Activated CD8-positive, alpha-beta memory T cell treated with anti-CD3 and anti-CD28 coated beads for 48 hours (primary cell): ENCODE results near the gene LBHD2.
"Not testable (repeated sequence)": the region's sequence is repeated elsewhere in the genome, so short reads cannot be mapped to it uniquely, and the experiment has no call there.

Source experiments
- DNase-seq, 3 experiments: peaks; one replicate each; pipeline ENCODE4 v3.0.0-alpha.2; 2020; ENCODE audit warnings: low read depth in 2 of 3, low spot score in 2 of 3

LBHD2 gene

DNA sequence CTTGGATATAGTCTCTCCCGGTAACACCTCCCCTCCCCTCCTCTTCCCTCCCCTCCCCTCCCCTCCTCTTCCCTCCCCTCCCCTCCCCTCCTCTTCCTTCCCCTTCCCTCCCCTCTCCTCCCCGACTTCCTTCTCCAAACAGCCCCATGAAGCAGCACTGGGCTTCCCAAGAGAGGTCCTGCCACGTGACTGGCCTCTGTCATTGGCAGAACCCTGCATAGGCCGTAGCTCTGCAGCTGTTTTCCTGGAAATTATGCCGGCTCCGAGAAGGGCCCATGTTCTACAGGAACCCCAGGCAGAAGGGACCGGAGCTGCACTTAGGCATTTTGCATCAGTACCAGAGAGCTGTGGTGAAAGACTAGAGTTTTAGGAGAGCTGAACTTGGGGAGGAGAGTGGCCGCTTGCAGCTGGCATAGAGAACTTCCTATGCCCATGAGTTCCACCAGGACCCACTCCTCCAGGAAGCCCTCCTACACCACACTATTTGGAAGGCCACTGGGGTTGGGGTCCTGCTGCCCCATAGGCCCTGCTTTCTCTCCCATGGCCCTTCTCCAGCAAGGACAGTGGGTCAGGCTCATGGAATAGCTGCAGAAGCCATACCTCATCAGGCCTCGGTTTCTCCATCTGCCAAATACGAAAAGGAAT, 34.1 kb downstream of the LBHD2 start:
- DNase-seq: no peak

DNA sequence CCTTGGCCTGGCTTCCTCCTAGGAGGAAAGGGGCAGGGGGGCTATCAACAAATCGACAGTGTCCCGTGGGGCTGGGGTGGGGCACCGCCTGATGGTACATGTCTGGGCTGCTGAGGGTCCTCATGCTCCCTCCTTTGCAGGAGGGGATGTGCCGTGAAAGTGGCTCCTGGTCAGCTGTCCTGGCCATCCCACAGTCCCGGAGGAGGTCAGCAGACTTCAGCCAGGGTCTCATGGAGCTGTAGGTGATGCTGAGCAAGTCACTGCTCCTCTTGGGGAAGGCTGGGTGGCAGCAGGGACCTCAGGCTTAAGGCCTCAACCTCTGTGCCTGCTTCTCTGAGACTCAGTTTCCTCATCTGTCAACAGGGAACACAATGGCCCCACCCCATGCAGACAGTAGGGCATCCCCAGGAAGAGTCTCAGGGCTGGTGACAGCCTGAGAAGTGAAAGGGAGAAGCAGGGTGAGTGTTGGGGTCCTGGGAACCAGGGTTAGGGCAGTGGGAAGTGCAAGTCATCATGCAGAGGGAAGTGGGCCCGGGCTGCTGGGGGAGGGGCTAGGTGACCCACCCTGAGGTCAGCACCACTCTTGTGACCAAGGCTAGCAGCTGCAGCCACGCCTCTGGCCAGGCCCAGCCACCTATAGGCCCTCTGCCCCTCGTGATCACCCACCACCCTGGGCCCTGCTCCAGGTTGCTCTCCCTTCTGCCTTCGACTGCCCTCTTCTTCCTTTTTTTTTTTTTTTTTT, 34.8 kb downstream of the LBHD2 start:
- DNase-seq: no peak

DNA sequence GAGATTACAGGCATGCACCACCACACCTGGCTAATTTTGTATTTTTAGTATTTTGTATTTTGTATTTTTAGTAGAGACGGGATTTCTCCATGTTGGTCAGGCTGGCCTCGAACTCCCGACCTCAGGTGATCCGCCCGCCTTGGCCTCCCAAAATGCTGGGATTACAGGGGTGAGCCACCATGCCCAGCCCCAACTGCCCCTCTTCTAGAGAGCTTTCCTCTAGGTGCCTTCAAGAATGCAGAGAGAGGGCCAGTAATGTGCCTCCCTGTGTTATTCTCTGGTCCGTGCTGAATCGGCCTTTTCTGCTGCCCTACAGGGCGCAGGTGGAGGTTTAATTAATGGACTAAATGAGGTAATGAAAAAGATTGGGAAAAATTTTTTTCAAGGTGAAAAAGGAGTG, 35.5 kb downstream of the LBHD2 start:
- DNase-seq: not testable (repeated sequence)

DNA sequence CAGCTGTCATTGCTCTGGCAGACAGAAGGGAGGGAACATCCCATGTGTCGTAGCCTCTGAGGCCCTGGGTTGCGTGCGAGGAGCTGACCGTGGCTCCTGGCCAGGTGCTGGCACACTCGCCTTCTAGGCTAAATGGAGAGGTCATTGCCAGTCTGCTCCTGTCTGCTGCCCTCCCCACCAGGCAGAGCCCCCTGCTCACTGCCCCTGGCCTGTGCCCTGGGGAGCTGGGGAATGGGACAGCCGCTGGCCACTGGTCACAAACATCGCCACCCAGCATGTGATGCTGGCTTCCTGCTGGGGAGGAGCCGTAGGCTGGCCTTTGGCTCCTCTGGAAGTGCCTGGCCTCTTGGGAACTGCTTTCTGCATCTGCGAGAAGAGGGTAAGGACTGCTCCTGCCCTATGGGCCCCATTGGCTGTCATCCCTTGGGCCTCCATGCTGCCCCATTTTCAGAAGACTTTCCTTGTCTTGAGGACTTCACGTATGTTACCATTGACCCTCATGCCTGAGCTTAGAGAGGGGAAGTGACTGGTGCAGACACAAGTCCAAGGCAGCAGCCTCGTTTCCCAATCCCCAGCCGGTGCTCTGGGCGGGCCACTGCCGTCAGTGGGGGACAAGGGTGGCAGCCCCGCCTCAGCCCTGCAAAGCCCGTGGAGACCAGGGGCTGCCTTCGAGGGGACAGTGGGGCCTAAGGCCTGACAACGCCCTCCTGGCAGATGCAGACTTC, 37.3 kb downstream of the LBHD2 start:
- DNase-seq: no peak

DNA sequence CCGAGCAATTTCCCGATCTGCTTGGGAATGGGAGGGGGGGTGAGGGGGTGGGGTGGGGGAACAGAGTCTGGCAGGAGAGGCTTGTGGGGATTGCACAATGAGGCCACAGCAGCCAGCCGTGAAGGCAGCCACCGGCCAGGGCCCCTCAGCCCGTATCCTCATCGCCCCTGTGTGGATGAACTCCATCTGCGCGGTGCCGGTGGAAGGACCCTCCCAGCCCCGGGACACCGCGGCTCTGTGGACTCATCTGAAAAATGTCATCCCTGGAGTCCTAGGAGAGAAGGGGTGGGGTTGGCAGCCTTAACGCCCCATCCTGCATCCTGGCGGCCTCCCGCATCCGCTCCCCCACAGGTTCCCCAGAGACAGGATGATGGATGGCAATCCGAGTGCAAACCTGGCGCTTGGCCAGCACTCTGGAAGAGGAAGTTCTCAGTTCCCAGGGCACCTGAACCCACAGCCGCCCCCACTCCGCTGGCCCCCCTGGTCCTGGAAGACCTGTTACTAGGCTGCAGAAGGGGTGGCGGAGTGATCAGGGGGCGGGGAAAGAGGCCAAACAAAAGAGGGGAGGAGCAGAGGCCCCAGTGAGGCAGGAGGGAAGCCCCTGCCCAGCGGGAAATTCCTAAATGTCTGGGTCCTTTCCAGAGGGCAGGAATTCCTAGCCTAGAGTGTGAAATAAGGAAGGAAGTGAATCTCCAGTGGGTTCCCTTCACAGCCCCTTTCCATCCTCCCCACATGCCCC, 38.0 kb downstream of the LBHD2 start:
- DNase-seq: no peak

DNA sequence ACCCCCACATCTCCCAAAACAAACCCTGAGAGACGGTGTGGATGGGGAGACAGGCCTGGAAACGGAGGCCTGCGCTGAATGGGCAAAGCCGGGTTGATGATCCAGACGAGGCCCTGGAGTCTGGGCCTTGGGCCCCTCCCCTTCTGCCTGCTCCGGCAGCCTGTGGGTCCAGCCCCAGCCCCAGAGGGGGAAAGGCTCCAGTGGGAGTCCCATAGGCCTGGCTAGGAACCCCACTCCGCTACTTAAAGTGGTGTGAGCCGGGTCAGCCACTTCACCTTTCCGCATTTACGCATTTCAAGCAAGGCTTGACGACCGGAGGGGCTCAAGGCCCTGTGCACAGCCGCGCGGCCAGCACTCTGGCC, 38.6 kb downstream of the LBHD2 start:
- DNase-seq: no peak

DNA sequence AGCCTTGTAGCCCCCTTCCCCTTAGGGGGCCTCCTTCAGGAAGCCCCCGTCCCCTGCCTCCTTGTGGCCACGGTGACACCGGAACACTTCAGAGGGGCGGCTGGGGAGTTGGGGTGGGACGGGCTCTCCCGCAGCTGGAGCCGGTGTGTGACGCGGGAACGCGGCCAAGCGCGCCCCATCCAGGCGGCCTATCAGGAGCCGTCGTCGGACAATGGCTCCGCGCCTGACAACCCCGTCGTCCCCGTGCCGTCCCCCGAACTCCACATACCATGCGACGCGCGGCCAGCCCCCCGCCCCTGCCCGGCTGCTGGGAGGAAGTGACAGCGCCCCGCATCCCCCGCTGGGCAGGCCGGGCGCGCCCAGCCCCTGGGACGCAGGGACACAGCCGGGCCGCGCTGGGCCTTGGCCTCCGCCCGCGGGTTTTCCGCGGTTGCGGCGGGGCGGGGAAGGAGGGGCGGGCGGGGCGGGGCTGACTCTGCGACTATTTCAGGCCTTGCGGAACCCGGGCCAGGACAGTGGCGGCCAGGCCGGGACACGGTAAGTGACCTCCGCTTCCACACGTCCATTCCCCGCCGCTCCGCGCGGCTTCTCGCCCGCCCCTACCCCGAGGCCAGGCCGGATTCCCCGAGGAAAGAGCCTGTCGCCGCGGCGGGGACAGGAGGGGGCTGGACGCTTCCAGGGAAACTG, 39.1 kb downstream of the LBHD2 start, which contains the start of gene TNFAIP2:
Gene TNFAIP2 (plus strand): TSS at position 515 of the 687 bp plus-strand sequence. CDS start 2,997 bp downstream, outside the sequence.
- no peak for DNase-seq

DNA sequence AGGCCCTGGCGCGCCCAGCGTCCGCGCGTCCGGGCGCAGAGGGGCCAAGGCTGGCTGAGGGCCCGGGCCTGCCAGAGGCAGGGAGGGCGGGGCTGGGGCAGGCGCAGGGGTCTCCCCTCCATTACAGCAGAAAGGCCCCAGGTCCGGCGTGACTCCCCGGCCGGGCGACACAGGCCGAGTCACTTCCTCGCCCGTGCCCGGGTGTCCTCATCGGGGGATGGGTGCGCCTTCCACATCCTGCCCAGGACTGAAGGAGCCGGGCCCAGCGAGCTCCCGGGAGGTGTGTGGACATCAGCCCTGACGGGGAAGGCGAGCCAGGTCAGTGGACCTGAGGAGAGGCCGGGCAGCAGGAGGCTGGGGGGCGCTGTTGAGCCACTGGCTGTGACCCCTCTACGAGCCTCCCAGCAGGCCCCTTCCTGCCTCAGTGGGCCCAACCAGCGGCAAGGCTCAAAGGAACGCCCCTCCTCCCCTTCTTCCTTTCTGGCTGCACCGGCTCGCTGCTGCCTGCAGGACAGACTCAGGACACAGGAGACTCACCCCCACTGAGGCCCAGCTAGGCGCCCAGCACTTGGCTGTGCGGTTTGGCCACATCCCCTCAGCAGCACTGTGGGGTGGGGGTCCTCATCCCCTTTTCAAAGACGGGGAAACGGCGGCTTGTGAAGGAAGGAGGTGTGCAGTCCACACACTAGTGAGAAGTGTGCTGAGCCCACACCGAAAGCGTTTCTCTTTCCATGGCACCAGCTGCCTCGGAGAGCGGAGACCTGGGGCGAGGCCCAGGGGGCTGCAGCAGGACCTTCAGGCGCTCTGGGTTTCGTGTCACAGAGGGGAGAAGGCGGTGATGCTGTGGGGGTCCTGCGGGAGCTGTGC, 39.9 kb downstream of the LBHD2 start:
- no peak for DNase-seq

DNA sequence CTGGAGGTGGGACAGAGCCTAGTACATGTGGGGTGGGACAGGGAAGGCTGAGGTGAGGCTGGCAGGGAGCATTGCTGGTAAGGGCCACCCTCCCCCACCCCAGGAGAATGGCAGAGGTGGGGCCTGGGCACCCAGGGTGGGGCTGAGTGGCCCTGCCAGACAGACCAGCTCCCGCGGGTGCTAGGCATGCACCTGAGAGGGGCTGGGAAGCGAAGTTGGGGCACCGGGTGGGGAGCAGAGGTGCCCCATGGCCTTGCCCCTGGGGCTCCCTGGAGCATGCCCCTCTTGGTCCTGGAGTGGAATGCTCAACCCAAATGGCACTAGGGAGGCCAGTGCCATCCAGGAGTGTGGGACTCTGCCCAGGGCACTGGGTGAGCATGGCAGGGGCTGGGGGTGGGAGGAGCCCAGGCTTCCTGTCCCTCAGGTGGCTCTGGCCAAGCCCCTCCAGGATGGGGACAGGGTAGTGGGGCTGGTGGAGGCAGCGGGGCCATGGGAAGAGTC, 40.5 kb downstream of the LBHD2 start:
- DNase-seq: no peak

DNA sequence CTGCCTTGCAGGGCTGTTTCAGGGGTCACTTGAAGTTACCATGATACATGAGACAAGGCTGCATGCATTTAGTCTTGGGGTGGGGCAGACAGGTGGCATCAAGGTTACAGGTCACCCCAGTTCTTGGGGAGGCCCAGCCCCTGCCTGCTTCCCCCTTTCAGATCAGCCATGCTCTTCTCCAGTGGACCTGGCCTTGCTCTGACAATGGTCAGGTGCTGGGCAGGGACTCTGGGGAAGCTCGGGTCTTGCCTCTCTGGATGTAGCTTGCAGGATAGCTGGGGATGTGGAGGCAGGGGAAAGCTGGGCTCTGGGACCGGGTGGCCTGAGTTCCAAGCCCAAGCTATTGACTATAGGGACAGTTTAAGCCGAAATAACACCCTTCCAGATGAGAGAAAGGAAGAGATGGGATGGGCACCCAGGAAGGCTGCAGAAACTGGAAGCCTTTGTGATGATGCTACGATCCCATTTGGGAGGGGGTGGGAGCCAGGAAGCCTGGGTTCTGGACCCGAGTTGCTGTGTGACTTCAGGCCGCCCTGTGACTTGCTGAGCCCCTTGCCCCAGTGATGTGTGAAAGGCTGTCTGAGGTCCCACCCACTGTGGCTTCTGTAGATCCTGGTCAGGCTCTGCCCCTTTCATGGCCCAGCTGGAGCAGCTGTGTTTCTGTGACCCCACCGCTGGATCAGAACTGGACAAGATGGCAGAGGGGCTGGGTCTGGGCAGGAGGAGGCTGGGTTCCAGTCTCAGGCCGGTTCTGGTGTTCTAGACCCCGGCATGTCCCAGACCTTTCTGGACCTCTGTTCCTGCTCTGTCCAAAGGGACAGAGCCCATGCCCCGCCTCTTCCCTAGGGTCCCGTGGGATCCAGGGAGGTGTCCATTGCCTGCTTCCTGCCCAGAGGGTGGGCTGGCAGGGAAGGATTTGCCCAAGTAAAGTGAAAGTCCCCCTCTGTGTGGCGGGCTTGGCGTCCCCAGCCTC, 41.4 kb downstream of the LBHD2 start:
- no peak for DNase-seq

DNA sequence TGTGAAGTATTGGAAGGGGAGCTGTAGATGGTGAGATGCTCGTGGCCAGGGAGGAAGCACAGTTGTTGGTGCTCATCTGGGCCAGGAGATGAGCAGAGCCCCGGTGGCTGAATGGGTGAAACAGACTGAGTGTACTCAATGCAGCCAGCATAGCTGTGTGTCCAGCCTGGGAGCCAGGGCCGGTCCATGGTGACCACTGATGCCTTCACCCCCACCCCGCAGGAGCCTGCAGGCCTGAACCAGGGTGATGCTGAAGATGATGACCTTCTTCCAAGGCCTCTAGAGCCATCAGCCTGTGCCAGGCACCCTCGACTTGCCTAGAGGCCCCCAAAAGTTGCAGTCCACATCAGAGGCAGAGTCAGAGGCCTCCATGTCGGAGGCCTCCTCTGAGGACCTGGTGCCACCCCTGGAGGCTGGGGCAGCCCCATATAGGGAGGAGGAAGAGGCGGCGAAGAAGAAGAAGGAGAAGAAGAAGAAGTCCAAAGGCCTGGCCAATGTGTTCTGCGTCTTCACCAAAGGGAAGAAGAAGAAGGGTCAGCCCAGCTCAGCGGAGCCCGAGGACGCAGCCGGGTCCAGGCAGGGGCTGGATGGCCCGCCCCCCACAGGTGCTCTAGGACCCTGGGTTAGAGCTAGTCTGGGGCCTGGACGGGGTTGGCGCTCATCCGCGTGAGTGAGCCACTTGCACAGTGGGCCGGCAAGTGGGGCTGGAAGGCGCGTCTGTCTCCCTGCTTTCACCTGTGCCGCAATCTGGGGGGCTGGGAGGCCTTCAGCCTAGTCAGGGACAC, 42.3 kb downstream of the LBHD2 start:
- DNase-seq: no peak

DNA sequence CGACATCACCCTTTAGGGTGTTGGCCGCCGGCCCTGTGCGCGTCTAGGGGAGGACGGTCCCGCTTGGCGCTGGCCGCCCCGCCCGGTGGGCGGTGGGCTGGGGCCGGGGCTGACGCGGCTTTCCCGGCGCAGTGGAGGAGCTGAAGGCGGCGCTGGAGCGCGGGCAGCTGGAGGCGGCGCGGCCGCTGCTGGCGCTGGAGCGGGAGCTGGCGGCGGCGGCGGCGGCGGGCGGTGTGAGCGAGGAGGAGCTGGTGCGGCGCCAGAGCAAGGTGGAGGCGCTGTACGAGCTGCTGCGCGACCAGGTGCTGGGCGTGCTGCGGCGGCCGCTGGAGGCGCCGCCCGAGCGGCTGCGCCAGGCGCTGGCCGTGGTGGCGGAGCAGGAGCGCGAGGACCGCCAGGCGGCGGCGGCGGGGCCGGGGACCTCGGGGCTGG, 42.9 kb downstream of the LBHD2 start:
- no peak for DNase-seq

DNA sequence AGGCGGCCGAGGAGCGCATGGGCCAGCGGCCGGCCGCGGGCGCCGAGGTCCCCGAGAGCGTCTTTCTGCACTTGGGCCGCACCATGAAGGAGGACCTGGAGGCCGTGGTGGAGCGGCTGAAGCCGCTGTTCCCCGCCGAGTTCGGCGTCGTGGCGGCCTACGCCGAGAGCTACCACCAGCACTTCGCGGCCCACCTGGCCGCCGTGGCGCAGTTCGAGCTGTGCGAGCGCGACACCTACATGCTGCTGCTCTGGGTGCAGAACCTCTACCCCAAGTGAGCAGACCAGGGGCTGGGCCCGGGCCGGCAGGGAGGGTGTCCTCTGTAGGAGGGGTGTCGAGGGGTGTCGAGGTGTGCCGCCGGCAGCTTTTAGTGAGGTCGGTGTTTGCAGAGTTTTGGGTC, 43.3 kb downstream of the LBHD2 start:
- DNase-seq: no peak

DNA sequence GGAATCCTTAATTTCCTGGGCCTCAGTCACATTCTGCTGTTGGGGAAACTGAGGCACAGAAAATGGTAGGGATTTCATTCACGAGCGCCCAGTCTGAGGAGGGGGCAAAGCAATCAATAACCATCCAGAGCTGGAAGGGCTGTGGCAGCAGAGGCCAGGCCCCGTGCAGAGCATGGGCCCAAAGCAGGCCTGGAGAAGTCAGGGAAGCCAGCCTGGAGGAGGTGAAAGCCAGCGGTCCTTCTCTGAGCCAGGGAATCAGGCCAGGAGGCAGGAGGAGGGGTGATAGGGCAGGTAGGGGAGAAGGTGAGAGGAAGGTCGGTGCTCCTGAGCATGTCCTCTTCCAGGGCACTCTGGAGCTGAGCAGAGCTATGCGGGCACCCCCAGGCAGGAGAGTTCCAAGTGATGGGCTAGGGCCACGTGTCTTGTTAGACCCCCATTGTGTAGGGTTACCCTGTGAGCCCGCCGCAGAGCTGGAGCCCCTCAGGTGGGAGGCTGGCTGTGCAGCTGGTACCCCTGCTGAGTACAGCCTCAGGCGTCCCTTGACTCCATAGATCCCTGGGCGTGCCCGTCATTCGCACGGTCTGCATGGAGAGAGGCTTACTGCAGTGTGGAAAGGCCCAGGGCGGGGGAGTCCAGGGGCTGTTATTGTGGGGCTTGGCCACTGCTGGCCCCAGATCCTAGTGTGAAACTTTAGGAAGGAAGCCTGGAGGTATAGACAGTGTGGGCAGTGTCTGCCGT, 44.0 kb downstream of the LBHD2 start:
- DNase-seq: no peak

DNA sequence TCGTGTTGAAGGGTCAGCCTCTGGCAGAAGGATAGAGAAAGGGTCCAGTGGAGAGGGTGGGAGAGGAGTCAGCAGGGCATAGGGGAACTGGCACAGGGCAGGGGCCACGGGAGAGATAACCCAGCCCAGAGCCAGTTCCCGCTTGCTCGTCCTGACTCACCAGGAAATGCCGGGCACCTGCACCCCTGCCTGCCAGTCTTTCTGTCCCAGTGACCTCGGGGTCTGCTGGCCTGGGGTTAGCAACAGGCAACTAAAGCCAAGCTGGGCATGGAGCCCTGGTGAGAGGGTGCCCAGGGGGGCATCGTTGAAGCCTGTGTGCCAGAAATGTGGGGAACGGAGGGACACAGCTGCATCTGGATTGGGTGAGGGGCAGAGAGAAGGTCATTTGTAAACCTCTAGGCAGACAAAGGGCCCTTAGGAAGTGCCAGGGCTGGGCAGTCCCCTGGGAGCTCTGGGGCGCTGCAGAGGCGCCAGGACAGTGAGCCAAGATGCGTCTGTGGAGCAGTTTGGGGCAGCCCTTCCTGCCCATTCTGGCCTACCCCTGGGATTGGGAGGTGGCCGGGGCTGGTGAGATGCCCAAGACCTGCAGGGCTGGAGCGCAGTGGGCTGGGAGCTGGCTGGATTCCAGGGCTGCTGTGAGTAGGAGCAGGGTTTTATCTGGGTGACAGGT, 44.8 kb downstream of the LBHD2 start:
- DNase-seq: no peak

DNA sequence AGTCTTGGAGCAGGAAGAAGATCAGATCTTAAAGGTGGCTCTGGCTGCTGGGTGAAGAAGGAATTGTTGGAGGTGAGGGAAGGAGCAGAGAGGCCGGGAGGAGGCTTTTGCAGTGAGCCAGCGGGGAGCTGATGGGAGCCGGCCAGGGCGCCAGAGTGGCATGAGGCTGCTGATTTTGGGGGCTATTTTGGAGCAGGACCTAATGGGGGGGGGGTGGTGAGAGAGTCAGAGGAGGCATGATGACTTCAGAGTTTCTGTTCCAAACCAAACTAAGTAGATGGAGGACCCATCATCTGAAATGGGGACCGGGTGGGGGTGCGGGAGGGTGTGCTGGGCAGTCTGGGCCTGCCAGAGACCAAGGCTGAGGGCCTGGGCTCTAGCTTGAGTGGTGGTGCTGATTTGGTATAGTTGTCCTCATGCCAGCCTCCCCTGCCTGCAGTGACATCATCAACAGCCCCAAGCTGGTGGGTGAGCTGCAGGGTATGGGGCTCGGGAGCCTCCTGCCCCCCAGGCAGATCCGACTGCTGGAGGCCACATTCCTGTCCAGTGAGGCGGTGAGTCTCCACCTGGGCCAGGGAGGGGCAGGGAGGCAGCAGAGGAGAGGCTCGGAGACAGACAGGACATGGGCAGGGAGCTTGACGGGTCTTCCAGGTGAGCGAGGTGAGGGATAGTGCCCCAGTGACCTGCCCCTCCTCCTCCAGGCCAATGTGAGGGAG, 45.4 kb downstream of the LBHD2 start:
- no peak for DNase-seq
